Epithelial cell of proximal tubule (primary cell): ENCODE measurements around the gene RPL37. TPM values are rescaled to one million over a fixed set of nuclear protein-coding genes. Genes with fewer than 3 reads are reported as not detected.
"Not testable (repeated sequence)": the region's sequence is repeated elsewhere in the genome, so short reads cannot be mapped to it uniquely, and the experiment has no call there.

Source experiments
- DNase-seq: peaks from one replicate; pipeline ENCODE4 v3.0.0-alpha.2; 2011; ENCODE audit warnings: low read depth
- H3K4me3 ChIP-seq: 2 replicates; pipeline ENCODE4 v1.5.1; 2011; ENCODE audit warnings: low read depth, mild to moderate bottlenecking, low read length
- CTCF ChIP-seq: conservative IDR thresholded peaks from 2 replicates; pipeline ENCODE4 v1.5.1; 2012; ENCODE audit warnings: low read depth, mild to moderate bottlenecking, low read length
- total RNA-seq: library from RNA; depleted of rRNA; stranded (reverse); fragments of >200 nt; gene quantifications from 2 replicates; pipeline ENCODE4 v1.2.3, GENCODE V29; 2015

Gene RPL37
- total RNA-seq, 1 donor from 2014 or later, result 301 TPM

- no peak for DNase-seq
- TF ChIP-seq CTCF, result no peak
- H3K4me3 ChIP-seq, result no peak overlapping the region
These were observed 43.3 kb downstream of the RPL37 start for GRCh38 chr5:40791715-40792139.

GRCh38 chr5:40790947-40791593, 44.0 kb downstream of the RPL37 start:
- no peak overlapping the region for H3K4me3 ChIP-seq
- no peak for DNase-seq
- TF ChIP-seq CTCF, result no peak

GRCh38 chr5:40788941-40789340, 46.1 kb downstream of the RPL37 start:
- DNase-seq, H3K4me3 ChIP-seq: not testable (repeated sequence)

- DNase-seq, result no peak
- no peak for TF ChIP-seq CTCF
- no peak overlapping the region for H3K4me3 ChIP-seq
These were observed 47.0 kb downstream of the RPL37 start for GRCh38 chr5:40787986-40788385.

- H3K4me3 ChIP-seq, DNase-seq: not testable (repeated sequence)
These were observed 48.4 kb downstream of the RPL37 start for GRCh38 chr5:40786664-40787063.

- no peak overlapping the region for H3K4me3 ChIP-seq
- TF ChIP-seq CTCF, result no peak
- DNase-seq, result no peak
These were observed 50.1 kb downstream of the RPL37 start for GRCh38 chr5:40784916-40785315.

GRCh38 chr5:40784027-40784653, 50.9 kb downstream of the RPL37 start:
- DNase-seq, result no peak
- no peak for TF ChIP-seq CTCF

GRCh38 chr5:40781843-40782409, 53.1 kb downstream of the RPL37 start:
- DNase-seq, result no peak
- TF ChIP-seq CTCF, result no peak
- H3K4me3 ChIP-seq, result no peak overlapping the region

More at GRCh38 chr5:40784027-40784653, 50.9 kb downstream of the RPL37 start:
- no peak overlapping the region for H3K4me3 ChIP-seq
